GM12878 (cell line): ENCODE results near the gene NTRK1. TPM values are rescaled to one million over a fixed set of nuclear protein-coding genes. Genes with fewer than 3 reads are reported as not detected.

ENCODE experiments used
- ATAC-seq: fragments of 200-7000 bp; cut with Tn5 transposase; 3 replicates; pipeline ENCODE4 v1.9.1; 2020; ENCODE audit warnings: mild to moderate bottlenecking, moderate library complexity
- BruUV-seq: library from RNA; stranded (reverse); fragments of 400-500 nt; replicated peaks from 2 replicates; lab custom pipeline; 2021; lab: Mats Ljungman, UMichigan
- CTCF ChIA-PET: fragments of 300-600 bp; sonication (Branson Sonifier 250); formaldehyde crosslinking; extraction: SDS; loops from one replicate; lab custom pipeline; 2021; ENCODE audit warnings: inconsistent platforms; lab: Yijun Ruan, JAX
- POLR2A ChIA-PET: fragments of 350-600 bp; formaldehyde crosslinking; extraction: SDS; loops from one replicate; lab custom pipeline; 2021; ENCODE audit warnings: inconsistent platforms; lab: Charles Lee
- RAD21 ChIA-PET: fragments of 300-600 bp; sonication (Branson Sonifier 250); formaldehyde crosslinking; loops from one replicate; lab custom pipeline; 2023; ENCODE audit warnings: antibody characterized with exemption; ENCODE audit not compliant: unreplicated experiment; lab: Charles Lee
- SMC1A ChIA-PET: fragments of 300-600 bp; sonication (Branson Sonifier 250); formaldehyde crosslinking; loops from one replicate; lab custom pipeline; 2023; ENCODE audit not compliant: unreplicated experiment, uncharacterized antibody; lab: Charles Lee
- DNase-seq: peaks from one replicate; pipeline ENCODE4 v3.0.0-alpha.2; 2011; ENCODE audit warnings: low read depth, low spot score
- FAIRE-seq: peaks from 3 replicates; lab custom pipeline; 2011; peaks lifted over from hg19 to GRCh38; lab: Jason Lieb, UNC
- H2AFZ ChIP-seq: 2 replicates; pipeline ENCODE4 v1.6.0; 2011; ENCODE audit warnings: low read depth, low read length, control low read depth; ENCODE audit not compliant: control insufficient read depth
- H3K27ac ChIP-seq: 2 replicates; pipeline ENCODE4 v1.5.1; 2011; ENCODE audit warnings: control low read depth; ENCODE audit not compliant: control insufficient read depth, insufficient read depth
- H3K27me3 ChIP-seq, 2 experiments: replicated peaks in 1 of 2; 2 replicates each; pipeline versions ENCODE4 v1.6.0 to v1.6.1; 2011; ENCODE audit warnings: low read length in 1 of 2; ENCODE audit not compliant: control insufficient read depth in 2 of 2, insufficient read depth in 2 of 2
- H3K36me3 ChIP-seq, 2 experiments: 2 replicates each; pipeline ENCODE4 v1.5.1; 2011; ENCODE audit warnings: low read length in 1 of 2; ENCODE audit not compliant: control insufficient read depth in 2 of 2, insufficient read depth in 2 of 2
- H3K4me1 ChIP-seq: 2 replicates; pipeline ENCODE4 v1.6.1; 2011; ENCODE audit warnings: mild to moderate bottlenecking, low read length, moderate library complexity, mixed read lengths; ENCODE audit not compliant: control insufficient read depth, insufficient read depth
- H3K4me2 ChIP-seq: 2 replicates; pipeline ENCODE4 v1.6.0; 2011; ENCODE audit warnings: control low read depth; ENCODE audit not compliant: control insufficient read depth, insufficient read depth
- H3K4me3 ChIP-seq: fragments of 200-600 bp; sonication (generic); 2 replicates; pipeline ENCODE4 v1.5.1; 2016
- H3K79me2 ChIP-seq: 2 replicates; pipeline ENCODE4 v1.6.0; 2011; ENCODE audit warnings: low read length; ENCODE audit not compliant: control insufficient read depth, insufficient read depth
- H3K9ac ChIP-seq: 2 replicates; pipeline ENCODE4 v1.8.0; 2011; ENCODE audit warnings: low read length, control low read depth, mixed read lengths; ENCODE audit not compliant: control insufficient read depth, insufficient read depth
- H3K9me3 ChIP-seq: replicated peaks from 3 replicates; pipeline ENCODE4 v1.5.1; 2011; ENCODE audit warnings: mild to moderate bottlenecking, low read length; ENCODE audit not compliant: control insufficient read depth, insufficient read depth
- H4K20me1 ChIP-seq: 2 replicates; pipeline ENCODE4 v1.6.0; 2011; ENCODE audit not compliant: control insufficient read depth, insufficient read depth
- CTCF ChIP-seq, 3 experiments: IDR thresholded peaks in 2 of 3; conservative IDR thresholded peaks in 1 of 3; 2 replicates each; pipeline ENCODE4 v1.5.1; 2011; ENCODE audit warnings: low read depth in 3 of 3, low read length in 3 of 3, mild to moderate bottlenecking in 3 of 3, control low read depth in 2 of 3, moderate library complexity in 2 of 3, inconsistent platforms in 1 of 3, mixed read lengths in 1 of 3; ENCODE audit not compliant: control insufficient read depth in 2 of 3, insufficient read depth in 1 of 3; ENCODE audit errors: extremely low read depth in 1 of 3
- GATAD2B ChIP-seq: fragments of 450-650 bp; conservative IDR thresholded peaks from 2 replicates; pipeline ENCODE4 v1.6.1; 2017; ENCODE audit warnings: low read depth, mild to moderate bottlenecking, moderate library complexity
- IKZF1 ChIP-seq: fragments of 450-650 bp; conservative IDR thresholded peaks from 2 replicates; pipeline ENCODE4 v1.6.1; 2017; ENCODE audit warnings: antibody characterized with exemption, mild to moderate bottlenecking
- JUNB ChIP-seq: IDR thresholded peaks from 2 replicates; pipeline ENCODE4 v1.6.1; 2016; ENCODE audit warnings: antibody characterized with exemption, mild to moderate bottlenecking
- NFIC ChIP-seq: IDR thresholded peaks from 2 replicates; pipeline ENCODE4 v1.6.1; 2012; ENCODE audit warnings: low read depth, mild to moderate bottlenecking, inconsistent platforms, low read length, moderate library complexity
- PAX5 ChIP-seq: IDR thresholded peaks from 2 replicates; pipeline ENCODE4 v1.6.1; 2011; ENCODE audit warnings: low read depth, low read length, borderline replicate concordance
- POLR2AphosphoS2 ChIP-seq: IDR thresholded peaks from 2 replicates; pipeline ENCODE4 v1.6.1; 2011; ENCODE audit warnings: low read depth, mild to moderate bottlenecking, low read length, improper control_type of control experiment, moderate library complexity
- SIX5 ChIP-seq: IDR thresholded peaks from 2 replicates; pipeline ENCODE4 v1.6.1; 2011; ENCODE audit warnings: mild to moderate bottlenecking, low read depth, low read length, moderate library complexity; ENCODE audit not compliant: severe bottlenecking
- SUZ12 ChIP-seq: fragments of 200-600 bp; sonication (generic); IDR thresholded peaks from one replicate; pipeline ENCODE4 v1.6.1; 2018; ENCODE audit warnings: antibody characterized with exemption, mild to moderate bottlenecking; ENCODE audit not compliant: unreplicated experiment
- WRNIP1 ChIP-seq: IDR thresholded peaks from 2 replicates; pipeline ENCODE4 v1.6.1; 2011; ENCODE audit warnings: low read depth, low read length, improper control_type of control experiment, borderline replicate concordance
- ZNF207 ChIP-seq: fragments of 450-650 bp; IDR thresholded peaks from 2 replicates; pipeline ENCODE4 v1.6.1; 2014; ENCODE audit warnings: antibody characterized with exemption, mild to moderate bottlenecking, borderline replicate concordance
- ZNF217 ChIP-seq: fragments of 450-650 bp; IDR thresholded peaks from 2 replicates; pipeline ENCODE4 v1.6.1; 2017; ENCODE audit warnings: antibody characterized with exemption, mild to moderate bottlenecking
- WGBS: methylation state at CpG from one replicate; pipeline ENCODE4 v1.1.6; 2016; ENCODE audit warnings: low lambda C conversion rate; ENCODE audit not compliant: insufficient replicate concordance, insufficient coverage; ENCODE audit errors: missing lambda C conversion rate; 5-methylcytosine and 5-hydroxymethylcytosine counted together
- in situ Hi-C: fragments of 300-500 bp; cut with MboI; formaldehyde crosslinking; loops from 9 replicates; pipeline ENCODE4 v1.14.3; 2018; ENCODE audit warnings: mixed read lengths
- intact Hi-C: fragments of 100-400 bp; cut with micrococcal nuclease; formaldehyde crosslinking; loops from one replicate; pipeline ENCODE4 v1.14.2; 2022; ENCODE audit not compliant: unreplicated experiment
- polyA plus RNA-seq, 11 experiments: library from polyadenylated mRNA; depleted of rRNA in 4 of 11; unstranded in 6 of 11; stranded (reverse) in 5 of 11; fragments of >200 nt; fragmentation: Nextera tagmentation in 4 of 11; fragmentation: Illumina TruSeq in 1 of 11; extraction: Ambion mirVana in 4 of 11; extraction: Trizol in 1 of 11; gene quantifications; 1 replicate in 1 of 11; 2 replicates in 10 of 11; pipeline versions ENCODE4 v1.2.1 to v1.2.3, GENCODE V29; 2011 to 2016; ENCODE audit warnings: inconsistent platforms in 2 of 11, missing spikeins in 2 of 11, low read depth in 1 of 11
- total RNA-seq, 4 experiments: library from RNA; depleted of rRNA in 3 of 4; stranded (reverse); fragments of >200 nt in 3 of 4; fragmentation: Illumina TruSeq in 1 of 4; extraction: Trizol in 1 of 4; gene quantifications; 2 replicates each; pipeline versions ENCODE4 v1.2.1 to v1.2.3, GENCODE V29; 2013 to 2021

NTRK1 gene
- total and polyA plus RNA-seq, 10 of the 15 experiments (the other 5 are each of a cell fraction or from before 2014, with no cell fraction given) = 0.10 to 0.56 (median 0.40) TPM; not detected in 7

- peak; percentile 52 for TF ChIP-seq IKZF1
- TF ChIP-seq JUNB = no peak
- TF ChIP-seq GATAD2B = no peak
- no peak for TF ChIP-seq WRNIP1
- TF ChIP-seq POLR2AphosphoS2 = no peak
- no peak for TF ChIP-seq SUZ12
These were observed at the start of gene NTRK1 (continued) for GRCh38 chr1:156860628-156861423.

DNA sequence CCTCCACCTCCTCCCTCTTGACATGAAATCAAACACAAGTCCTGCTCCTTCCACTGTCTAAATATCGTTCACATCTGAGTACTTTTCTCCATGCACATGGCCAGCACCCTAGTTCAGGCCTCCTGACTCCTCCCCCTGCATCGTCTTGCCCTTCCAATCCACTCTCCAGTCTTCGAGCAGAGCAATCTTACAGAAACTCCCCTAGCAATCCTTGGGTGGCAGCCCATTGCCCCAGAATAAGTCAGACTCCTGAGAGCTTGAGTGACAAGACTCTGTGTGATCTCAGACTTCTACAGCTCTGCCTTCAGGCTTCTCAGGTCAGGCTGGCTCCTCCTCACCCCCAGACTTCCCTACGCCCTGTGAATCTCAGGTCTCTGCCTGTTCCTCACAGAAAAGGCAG lies 49.5 kb upstream of the NTRK1 start:
- intact Hi-C loops = no loop called here
- RAD21 ChIA-PET = no interaction called here
- no peaks in the 10 kb centered on the region for H4K20me1 ChIP-seq
- FAIRE-seq (no peak), DNase-seq (no peak), ATAC-seq (no peak)
- H3K27me3 ChIP-seq = no peaks in the 10 kb centered on the region
- CTCF ChIA-PET = interaction anchor here (0.9 to 8.5 kb wide), 6 partner anchors 12 to 121 kb away, joined by 3 to 60 read pairs (median 24); partner anchors contain the start of genes INSRR and NTRK1
- no peak overlapping the region for H3K9ac ChIP-seq
- SMC1A ChIA-PET = interaction anchor here (1.2 to 2.2 kb wide), 2 partner anchors 23 to 85 kb away, joined by 3 to 6 read pairs; no protein-coding TSS in a partner anchor
- no peaks in the 10 kb centered on the region for H3K79me2 ChIP-seq
- in situ Hi-C loops = no loop called here
- no peaks in the 10 kb centered on the region; a peak in 1 of 4 replicates for H3K36me3 ChIP-seq
- H3K4me1 ChIP-seq = peaks cover 21% of the 10 kb centered on the region
- 52% methylated on average over 4 of the region's 4 CpGs for WGBS
- H3K9me3 ChIP-seq = no peaks in the 10 kb centered on the region
- TF ChIP-seq CTCF (IDR thresholded peaks at IDR 0.05 in 2 of 3, conservative IDR thresholded peaks at IDR 0.05 in 1 of 3; ENCODE audit: control insufficient read depth in 2 of 3, extremely low read depth in 1 of 3, insufficient read depth in 1 of 3, low read depth in 3 of 3, low read length in 3 of 3) (no peak), JUNB (no peak), NFIC (no peak), SIX5 (no peak), PAX5 (no peak), ZNF207 (no peak), ZNF217 (no peak)
- no peak overlapping the region for H3K27ac ChIP-seq
- POLR2A ChIA-PET = interaction anchor here (0.6 kb wide), 1 partner anchor 77 kb away, joined by 3 read pairs; no protein-coding TSS in a partner anchor
- no peak overlapping the region for H3K4me3 ChIP-seq
- BruUV-seq = no TSS peak
- no peak overlapping the region for H2AFZ ChIP-seq
- no peak overlapping the region for H3K4me2 ChIP-seq
